Measurements from ENCODE around the gene ELK3. TPM values are rescaled to one million over a fixed set of nuclear protein-coding genes. Genes with fewer than 3 reads are reported as not detected.

Gene ELK3
- total RNA-seq (2016; rRNA removed; fragmentation: Illumina TruSeq; extraction: Trizol), result 3.0 and 3.2 TPM in 2 replicates
- 1.2 and 1.3 TPM in 2 replicates for total RNA-seq (2016; cell fraction: cytosol; rRNA removed; fragmentation: Illumina TruSeq; extraction: Trizol; ENCODE audit: low read depth)
- total RNA-seq (2016; cell fraction: insoluble cytoplasmic fraction; rRNA removed; fragmentation: Illumina TruSeq; extraction: Trizol), result 2.3 and 2.7 TPM in 2 replicates
- total RNA-seq (2016; cell fraction: membrane; rRNA removed; fragmentation: Illumina TruSeq; extraction: Trizol), result 4.8 and 5.0 TPM in 2 replicates
- total RNA-seq (2016; cell fraction: nucleus; rRNA removed; fragmentation: Illumina TruSeq; extraction: Trizol), result 2.7 and 3.9 TPM in 2 replicates
- polyA plus RNA-seq (2011; rRNA removed), result 2.4 and 2.9 TPM in 2 replicates
- polyA plus RNA-seq (2011; cell fraction: cytosol; rRNA removed), result 1.5 and 2.1 TPM in 2 replicates
- polyA plus RNA-seq (2011; cell fraction: nucleus; rRNA removed), result 1.2 and 2.1 TPM in 2 replicates
- polyA plus RNA-seq (2012), result 1.8 and 2.5 TPM in 2 replicates
- 1.5 and 2.0 TPM in 2 replicates for polyA plus RNA-seq (2016; cell fraction: cytosol; fragmentation: Illumina TruSeq; extraction: Trizol; ENCODE audit: low read depth)
- polyA plus RNA-seq (2016; cell fraction: insoluble cytoplasmic fraction; fragmentation: Illumina TruSeq; extraction: Trizol; ENCODE audit: low read depth), result 4.0 and 4.7 TPM in 2 replicates
- 3.8 and 4.8 TPM in 2 replicates for polyA plus RNA-seq (2016; cell fraction: membrane; fragmentation: Illumina TruSeq; extraction: Trizol; ENCODE audit: low read depth)
- polyA plus RNA-seq (2016; cell fraction: nucleus; fragmentation: Illumina TruSeq; extraction: Trizol; ENCODE audit: insufficient read depth, low read depth), result 3.9 and 4.5 TPM in 2 replicates
- polyA minus RNA-seq (2011; rRNA and poly(A)+ RNA removed; ENCODE audit: low replicate concordance), result 5.5 and 9.6 TPM in 2 replicates
- 3.2 and 3.3 TPM in 2 replicates for polyA minus RNA-seq (2011; cell fraction: cytosol; rRNA and poly(A)+ RNA removed)
- polyA minus RNA-seq (2011; cell fraction: nucleus; rRNA and poly(A)+ RNA removed), result 2.6 and 2.7 TPM in 2 replicates
- percentile 41 among the genes with signal in this experiment for Bru-seq, nascent RNA
- BruChase-seq, experiment 1, labeled RNA remaining after a 6-hour chase, result percentile 45 among the genes with signal in this experiment
- percentile 38 among the genes with signal in this experiment for BruChase-seq, experiment 2, labeled RNA remaining after a 2-hour chase
- long read RNA-seq, experiment 1, full-length matches to known transcripts, result 1 of 2 reads
- long read RNA-seq, experiment 1, partial matches to known transcripts, result 0 of 2 reads
- long read RNA-seq, experiment 1, other reads (novel, unspliced or antisense), result 1 of 2 reads
- long read RNA-seq, experiment 2, partial matches to known transcripts, result 0 of 7 reads
- long read RNA-seq, experiment 2, other reads (novel, unspliced or antisense), result 7 of 7 reads

- no TSS peak for BruUV-seq (replicated peaks)
- ChIA-PET POLR2A (no interaction called here), CTCF (ENCODE audit: low intra/inter-chr PET ratio, low total read pairs) (no interaction called here)
- H4K20me1 ChIP-seq (ENCODE audit: insufficient read depth, low read length), result no peaks in the 10 kb centered on the region
- DNase-seq (ENCODE audit: low spot score) (peak; percentile 50), FAIRE-seq (no peak), ATAC-seq (peak; percentile 85)
- peaks cover 22% of the 10 kb centered on the region for H3K4me1 ChIP-seq (ENCODE audit: insufficient read depth, low read length)
- no peaks in the 10 kb centered on the region for H3K79me2 ChIP-seq (ENCODE audit: insufficient read depth, low read length)
- no peaks in the 10 kb centered on the region for H3K9me3 ChIP-seq (ENCODE audit: low read length)
- WGBS (ENCODE audit: low lambda C conversion rate), result 2% methylated on average over 30 of the region's 75 CpGs
- peaks cover 0 to 11% of the 10 kb centered on the region in 2 experiments; a peak in 3 of 5 replicates for H3K27me3 ChIP-seq (ENCODE audit: control insufficient read depth in 1 of 2, insufficient read depth in 2 of 2, low read length in 2 of 2)
- no peaks in the 10 kb centered on the region for H3K36me3 ChIP-seq (replicated peaks in 1 of 2; ENCODE audit: control insufficient read depth in 1 of 2, insufficient read depth in 2 of 2, low read length in 2 of 2)
- peak within 1 kb of the TSS; percentile 68 for H3K9ac ChIP-seq (ENCODE audit: insufficient read depth, low read depth, low read length)
- intact Hi-C loops (cut with micrococcal nuclease; ENCODE audit: unreplicated experiment) (no loop called here), in situ Hi-C loops (cut with HindIII; ENCODE audit: extremely low pct_ligation_motif_present, low pct_unique_long_range_greater_than_20kb) (no loop called here)
- peak within 1 kb of the TSS; percentile 82 to 88 (median 84) for H3K4me3 ChIP-seq (replicated peaks in 1 of 3; ENCODE audit: insufficient read depth in 1 of 3, low read depth in 2 of 3, low read length in 3 of 3)
- no peak within 1 kb of the TSS for H3K27ac ChIP-seq (ENCODE audit: extremely low read length, insufficient read depth, low read length)
- peak within 1 kb of the TSS; percentile 75 for H3K4me2 ChIP-seq (ENCODE audit: low read depth, low read length)
- peak within 1 kb of the TSS; percentile 97 for H2AFZ ChIP-seq (ENCODE audit: low read length)
- TF ChIP-seq ZNF101 (CRISPR knock-in tag; IDR thresholded peaks at IDR 0.05; ENCODE audit: borderline replicate concordance, low read depth) (no peak), ZNF883 (CRISPR knock-in tag; IDR thresholded peaks at IDR 0.05; ENCODE audit: not compliant biosample characterization) (peak; percentile 25), ETV5 (CRISPR knock-in tag; IDR thresholded peaks at IDR 0.05; ENCODE audit: borderline replicate concordance) (peak; percentile 46; the same call in 1 of the 2 replicates), MYC (CRISPR knock-in tag; IDR thresholded peaks at IDR 0.05; ENCODE audit: borderline replicate concordance) (peak; percentile 23; the same call in 1 of the 2 replicates), ZNF777 (CRISPR knock-in tag; IDR thresholded peaks at IDR 0.05) (peak; percentile 74), HOXA5 (CRISPR knock-in tag; IDR thresholded peaks at IDR 0.05) (0 out of 2 replicates have a peak, but pooled peaks have one; percentile 33), ZSCAN30 (CRISPR knock-in tag; IDR thresholded peaks at IDR 0.05) (no peak), ZNF749 (CRISPR knock-in tag; IDR thresholded peaks at IDR 0.05; ENCODE audit: borderline replicate concordance) (no peak), PHF8 (CRISPR knock-in tag; IDR thresholded peaks at IDR 0.05) (peak; percentile 54; the same call in 1 of the 2 replicates), ARHGAP35 (CRISPR knock-in tag; IDR thresholded peaks at IDR 0.05; ENCODE audit: borderline replicate concordance) (no peak), ZNF737 (CRISPR knock-in tag; IDR thresholded peaks at IDR 0.05; ENCODE audit: borderline replicate concordance) (no peak), GMEB1 (CRISPR knock-in tag; IDR thresholded peaks at IDR 0.05; ENCODE audit: borderline replicate concordance) (no peak), ZSCAN31 (CRISPR knock-in tag; IDR thresholded peaks at IDR 0.05; ENCODE audit: low read depth) (no peak), TARDBP (CRISPR knock-in tag; IDR thresholded peaks at IDR 0.05) (no peak)
These were observed at the start of gene ELK3 for GRCh38 chr12:96193725-96194575. TSS of gene ELK3 (plus strand) at chr12:96194375.

All from HepG2 (cell line).